ENCODE data around the gene ZBTB7C.

ZBTB7C gene

DNA sequence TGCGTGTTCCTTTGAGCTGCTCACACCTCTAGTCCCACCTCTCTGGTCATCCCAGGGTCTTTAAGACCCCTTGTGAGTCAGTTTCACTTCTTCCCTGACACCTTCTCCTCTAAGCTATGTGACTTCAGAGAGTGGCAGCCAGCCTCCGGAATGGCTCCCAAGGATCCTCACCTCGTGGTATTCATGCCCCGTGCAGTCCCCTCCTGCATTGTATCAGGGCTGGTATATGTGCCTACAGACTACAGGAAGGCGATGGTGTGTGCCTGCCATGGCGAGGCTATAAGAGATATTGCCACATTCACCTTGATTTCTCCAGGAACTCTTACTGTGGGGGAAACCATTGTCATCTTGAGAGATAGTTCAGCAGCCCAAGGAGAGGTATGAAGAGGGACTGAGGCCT is 350.7 kb downstream of the ZBTB7C start:
- Histone ChIP-seq H3K4me1 (ENCODE audit: insufficient read depth, low read length, poor library complexity, severe bottlenecking) (no peaks in the 10 kb centered on the region), H3K4me3 (ENCODE audit: low read length, poor library complexity, severe bottlenecking) (no peak overlapping the region)

DNA sequence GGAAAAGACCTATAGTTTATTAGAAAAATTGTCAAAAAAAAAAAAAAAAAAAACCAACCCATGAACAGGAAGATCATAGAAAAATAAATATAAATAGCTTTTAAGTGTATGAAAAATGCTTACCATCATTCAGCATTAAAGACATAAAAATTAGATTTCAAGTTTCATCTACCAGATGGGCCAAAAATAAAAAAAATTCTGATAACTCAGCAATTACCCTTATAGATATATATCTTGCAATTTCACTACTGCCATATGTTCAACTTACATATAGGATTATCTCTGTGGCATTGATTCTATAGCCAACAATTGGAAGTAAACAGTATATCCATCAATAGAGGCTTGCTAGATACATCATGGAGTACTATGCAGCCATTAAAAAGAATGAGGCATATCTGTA is 352.2 kb downstream of the ZBTB7C start:
- Histone ChIP-seq H3K36me3 (ENCODE audit: insufficient read depth, low read length) (no peaks in the 10 kb centered on the region), H3K9me3 (ENCODE audit: insufficient read depth, low read depth, low read length) (no peaks in the 10 kb centered on the region), H3K9ac (ENCODE audit: low read depth, low read length, poor library complexity, severe bottlenecking) (no peak overlapping the region), H3K4me1 (ENCODE audit: insufficient read depth, low read length, poor library complexity, severe bottlenecking) (no peaks in the 10 kb centered on the region), H3K9me2 (replicated peaks; ENCODE audit: low read depth, low read length) (no peaks in the 10 kb centered on the region), H3K4me3 (ENCODE audit: low read length, poor library complexity, severe bottlenecking) (no peak overlapping the region), H3K4me2 (ENCODE audit: low read depth, low read length, poor library complexity, severe bottlenecking) (no peak overlapping the region), H3F3A (ENCODE audit: low read depth) (no peaks in the 10 kb centered on the region), H3K27me3 (ENCODE audit: insufficient read depth, low read length, poor library complexity, severe bottlenecking) (no peaks in the 10 kb centered on the region), H4K20me1 (ENCODE audit: insufficient read depth, low read length, poor library complexity, severe bottlenecking) (no peaks in the 10 kb centered on the region), H2AFZ (ENCODE audit: low read length) (no peak overlapping the region), H3K79me2 (ENCODE audit: insufficient read depth, low read length) (no peaks in the 10 kb centered on the region)
- TF ChIP-seq EZH2phosphoT487 (IDR thresholded peaks at IDR 0.05; ENCODE audit: borderline replicate concordance) = no peak
- TF ChIP-seq, protein P1, sequence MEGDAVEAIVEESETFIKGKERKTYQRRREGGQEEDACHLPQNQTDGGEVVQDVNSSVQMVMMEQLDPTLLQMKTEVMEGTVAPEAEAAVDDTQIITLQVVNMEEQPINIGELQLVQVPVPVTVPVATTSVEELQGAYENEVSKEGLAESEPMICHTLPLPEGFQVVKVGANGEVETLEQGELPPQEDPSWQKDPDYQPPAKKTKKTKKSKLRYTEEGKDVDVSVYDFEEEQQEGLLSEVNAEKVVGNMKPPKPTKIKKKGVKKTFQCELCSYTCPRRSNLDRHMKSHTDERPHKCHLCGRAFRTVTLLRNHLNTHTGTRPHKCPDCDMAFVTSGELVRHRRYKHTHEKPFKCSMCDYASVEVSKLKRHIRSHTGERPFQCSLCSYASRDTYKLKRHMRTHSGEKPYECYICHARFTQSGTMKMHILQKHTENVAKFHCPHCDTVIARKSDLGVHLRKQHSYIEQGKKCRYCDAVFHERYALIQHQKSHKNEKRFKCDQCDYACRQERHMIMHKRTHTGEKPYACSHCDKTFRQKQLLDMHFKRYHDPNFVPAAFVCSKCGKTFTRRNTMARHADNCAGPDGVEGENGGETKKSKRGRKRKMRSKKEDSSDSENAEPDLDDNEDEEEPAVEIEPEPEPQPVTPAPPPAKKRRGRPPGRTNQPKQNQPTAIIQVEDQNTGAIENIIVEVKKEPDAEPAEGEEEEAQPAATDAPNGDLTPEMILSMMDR (conservative IDR thresholded peaks at IDR 0.05; ENCODE audit: low read length) = no peak

More for the DNA sequence above, 350.7 kb downstream of the ZBTB7C start:
- Histone ChIP-seq H3K9me3 (ENCODE audit: insufficient read depth, low read depth, low read length) (no peaks in the 10 kb centered on the region), H3K79me2 (ENCODE audit: insufficient read depth, low read length) (no peaks in the 10 kb centered on the region), H3K36me3 (ENCODE audit: insufficient read depth, low read length) (no peaks in the 10 kb centered on the region), H4K20me1 (ENCODE audit: insufficient read depth, low read length, poor library complexity, severe bottlenecking) (no peaks in the 10 kb centered on the region), H3K9ac (ENCODE audit: low read depth, low read length, poor library complexity, severe bottlenecking) (no peak overlapping the region), H3F3A (ENCODE audit: low read depth) (no peaks in the 10 kb centered on the region), H2AFZ (ENCODE audit: low read length) (no peak overlapping the region), H3K9me2 (replicated peaks; ENCODE audit: low read depth, low read length) (no peaks in the 10 kb centered on the region), H3K4me2 (ENCODE audit: low read depth, low read length, poor library complexity, severe bottlenecking) (no peak overlapping the region), H3K27me3 (ENCODE audit: insufficient read depth, low read length, poor library complexity, severe bottlenecking) (no peaks in the 10 kb centered on the region)
- TF ChIP-seq EZH2phosphoT487 (IDR thresholded peaks at IDR 0.05; ENCODE audit: borderline replicate concordance) = no peak
- TF ChIP-seq, protein P1 (conservative IDR thresholded peaks at IDR 0.05; ENCODE audit: low read length) = no peak

DNA sequence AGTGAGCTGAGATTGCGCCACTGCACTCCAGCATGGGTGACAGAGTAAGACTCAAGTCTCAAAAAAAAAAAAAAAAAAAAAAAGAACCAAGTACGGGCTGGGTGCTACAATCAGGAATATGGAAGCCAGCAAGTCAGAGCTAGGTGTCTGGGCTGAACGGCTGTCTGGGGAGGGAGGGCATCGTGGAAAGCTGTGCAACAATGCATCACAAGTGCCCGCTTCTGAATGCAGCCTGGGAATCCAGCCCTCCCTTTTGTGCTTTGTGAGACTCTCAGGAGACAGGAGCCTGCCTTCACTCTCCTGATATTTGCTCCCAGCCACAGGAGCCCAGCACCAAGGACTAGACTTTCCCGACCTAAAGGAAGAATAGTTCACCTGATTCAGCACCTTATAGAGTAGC is 353.8 kb downstream of the ZBTB7C start:
- Histone ChIP-seq H3K36me3 (ENCODE audit: insufficient read depth, low read length) (no peaks in the 10 kb centered on the region), H3K9me3 (ENCODE audit: insufficient read depth, low read depth, low read length) (no peaks in the 10 kb centered on the region), H2AFZ (ENCODE audit: low read length) (no peak overlapping the region), H3K4me1 (ENCODE audit: insufficient read depth, low read length, poor library complexity, severe bottlenecking) (no peaks in the 10 kb centered on the region), H3K79me2 (ENCODE audit: insufficient read depth, low read length) (no peaks in the 10 kb centered on the region), H3F3A (ENCODE audit: low read depth) (no peaks in the 10 kb centered on the region), H3K27me3 (ENCODE audit: insufficient read depth, low read length, poor library complexity, severe bottlenecking) (no peaks in the 10 kb centered on the region), H3K4me3 (ENCODE audit: low read length, poor library complexity, severe bottlenecking) (no peak overlapping the region), H3K9me2 (replicated peaks; ENCODE audit: low read depth, low read length) (no peaks in the 10 kb centered on the region), H3K4me2 (ENCODE audit: low read depth, low read length, poor library complexity, severe bottlenecking) (no peak overlapping the region), H3K9ac (ENCODE audit: low read depth, low read length, poor library complexity, severe bottlenecking) (no peak overlapping the region), H4K20me1 (ENCODE audit: insufficient read depth, low read length, poor library complexity, severe bottlenecking) (no peaks in the 10 kb centered on the region)
- TF ChIP-seq, protein P1 (conservative IDR thresholded peaks at IDR 0.05; ENCODE audit: low read length) = no peak
- no peak for TF ChIP-seq EZH2phosphoT487 (IDR thresholded peaks at IDR 0.05; ENCODE audit: borderline replicate concordance)

Measured in Loucy (cell line).